GM12872 (cell line): ENCODE measurements around the gene ITIH3.

ENCODE experiments used
- TF ChIP-seq, protein P1 (sequence below): IDR thresholded peaks from 3 replicates; pipeline ENCODE4 v1.5.1; 2011; ENCODE audit warnings: low read depth, mild to moderate bottlenecking, low read length, moderate library complexity; ENCODE audit not compliant: insufficient read depth

The ITIH3 gene, protein sequence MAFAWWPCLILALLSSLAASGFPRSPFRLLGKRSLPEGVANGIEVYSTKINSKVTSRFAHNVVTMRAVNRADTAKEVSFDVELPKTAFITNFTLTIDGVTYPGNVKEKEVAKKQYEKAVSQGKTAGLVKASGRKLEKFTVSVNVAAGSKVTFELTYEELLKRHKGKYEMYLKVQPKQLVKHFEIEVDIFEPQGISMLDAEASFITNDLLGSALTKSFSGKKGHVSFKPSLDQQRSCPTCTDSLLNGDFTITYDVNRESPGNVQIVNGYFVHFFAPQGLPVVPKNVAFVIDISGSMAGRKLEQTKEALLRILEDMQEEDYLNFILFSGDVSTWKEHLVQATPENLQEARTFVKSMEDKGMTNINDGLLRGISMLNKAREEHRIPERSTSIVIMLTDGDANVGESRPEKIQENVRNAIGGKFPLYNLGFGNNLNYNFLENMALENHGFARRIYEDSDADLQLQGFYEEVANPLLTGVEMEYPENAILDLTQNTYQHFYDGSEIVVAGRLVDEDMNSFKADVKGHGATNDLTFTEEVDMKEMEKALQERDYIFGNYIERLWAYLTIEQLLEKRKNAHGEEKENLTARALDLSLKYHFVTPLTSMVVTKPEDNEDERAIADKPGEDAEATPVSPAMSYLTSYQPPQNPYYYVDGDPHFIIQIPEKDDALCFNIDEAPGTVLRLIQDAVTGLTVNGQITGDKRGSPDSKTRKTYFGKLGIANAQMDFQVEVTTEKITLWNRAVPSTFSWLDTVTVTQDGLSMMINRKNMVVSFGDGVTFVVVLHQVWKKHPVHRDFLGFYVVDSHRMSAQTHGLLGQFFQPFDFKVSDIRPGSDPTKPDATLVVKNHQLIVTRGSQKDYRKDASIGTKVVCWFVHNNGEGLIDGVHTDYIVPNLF

DNA sequence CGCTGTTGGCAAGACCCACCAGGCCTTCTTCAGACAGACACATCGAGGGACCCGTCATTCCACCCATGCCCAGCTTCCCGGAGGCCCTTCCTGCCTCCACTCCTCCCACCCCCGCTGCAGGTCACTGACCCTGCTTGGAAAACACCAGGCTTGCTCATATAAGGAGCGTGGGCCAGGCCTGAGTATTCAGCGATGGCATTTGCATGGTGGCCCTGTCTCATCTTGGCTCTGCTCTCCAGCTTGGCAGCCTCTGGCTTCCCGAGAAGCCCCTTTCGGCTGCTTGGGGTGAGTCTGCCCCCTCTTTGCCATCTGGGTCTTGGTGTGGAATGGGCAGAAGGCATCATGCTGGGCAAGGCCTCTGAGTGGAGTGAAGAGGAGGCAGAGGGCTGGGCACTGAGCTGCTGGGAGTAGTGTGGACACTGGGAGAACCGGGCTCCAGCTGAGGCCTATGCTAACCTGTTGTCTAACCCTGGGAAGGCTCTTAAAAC is at the start of gene ITIH3:
Gene ITIH3, plus strand, starts transcription at position 185 of the 488 bp plus-strand sequence. Its CDS starts 8 bp downstream, at position 193.
- TF ChIP-seq, protein P1, sequence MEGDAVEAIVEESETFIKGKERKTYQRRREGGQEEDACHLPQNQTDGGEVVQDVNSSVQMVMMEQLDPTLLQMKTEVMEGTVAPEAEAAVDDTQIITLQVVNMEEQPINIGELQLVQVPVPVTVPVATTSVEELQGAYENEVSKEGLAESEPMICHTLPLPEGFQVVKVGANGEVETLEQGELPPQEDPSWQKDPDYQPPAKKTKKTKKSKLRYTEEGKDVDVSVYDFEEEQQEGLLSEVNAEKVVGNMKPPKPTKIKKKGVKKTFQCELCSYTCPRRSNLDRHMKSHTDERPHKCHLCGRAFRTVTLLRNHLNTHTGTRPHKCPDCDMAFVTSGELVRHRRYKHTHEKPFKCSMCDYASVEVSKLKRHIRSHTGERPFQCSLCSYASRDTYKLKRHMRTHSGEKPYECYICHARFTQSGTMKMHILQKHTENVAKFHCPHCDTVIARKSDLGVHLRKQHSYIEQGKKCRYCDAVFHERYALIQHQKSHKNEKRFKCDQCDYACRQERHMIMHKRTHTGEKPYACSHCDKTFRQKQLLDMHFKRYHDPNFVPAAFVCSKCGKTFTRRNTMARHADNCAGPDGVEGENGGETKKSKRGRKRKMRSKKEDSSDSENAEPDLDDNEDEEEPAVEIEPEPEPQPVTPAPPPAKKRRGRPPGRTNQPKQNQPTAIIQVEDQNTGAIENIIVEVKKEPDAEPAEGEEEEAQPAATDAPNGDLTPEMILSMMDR = no peak

DNA sequence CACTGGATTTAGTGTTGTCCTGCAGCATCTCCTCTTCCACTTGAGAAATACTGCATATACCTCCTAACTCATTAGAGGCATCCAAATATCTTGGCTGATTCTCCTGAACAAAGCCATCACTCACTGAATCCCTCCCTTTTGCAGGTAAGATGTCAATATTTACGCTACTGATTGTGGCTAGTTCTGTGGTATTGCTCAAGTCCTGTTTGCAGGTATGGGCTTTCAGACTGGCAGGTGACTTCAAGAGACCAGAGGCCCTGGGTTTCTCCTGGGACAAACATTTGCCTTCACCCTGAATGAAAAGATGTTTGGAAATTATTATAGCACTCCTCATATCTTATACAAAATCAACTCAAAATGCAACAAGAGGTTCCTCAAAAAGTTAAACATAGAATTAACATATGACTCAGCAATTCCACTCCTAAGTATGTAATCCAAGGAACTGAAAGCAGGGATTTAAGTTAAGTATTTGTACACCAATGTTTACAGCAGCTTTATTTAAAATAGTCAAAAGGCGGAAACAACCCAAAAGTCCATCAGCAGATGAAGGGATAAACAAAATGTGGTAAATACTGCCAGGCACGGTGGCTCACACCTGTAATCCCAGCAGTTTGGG is 42.4 kb upstream of the ITIH3 start:
- TF ChIP-seq, protein P1 = no peak

DNA sequence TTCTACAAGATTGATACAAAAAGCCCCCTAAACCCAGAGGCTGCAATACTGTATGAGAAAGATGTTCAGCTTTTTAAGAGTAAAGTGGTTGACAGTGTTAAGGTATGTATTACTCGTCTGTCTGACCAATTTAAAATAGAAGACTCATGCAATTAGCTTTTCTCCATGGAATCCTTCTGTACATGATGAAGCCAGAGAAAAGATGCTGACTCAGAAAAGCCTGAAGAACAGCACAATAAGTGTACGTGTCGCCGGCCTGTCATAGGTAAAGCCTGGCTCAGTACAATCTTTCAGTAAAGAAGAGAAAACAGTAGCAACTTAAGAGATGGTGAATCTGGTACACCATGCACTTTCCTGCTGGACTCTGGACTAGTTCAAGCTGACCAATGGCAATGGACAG is 40.2 kb upstream of the ITIH3 start:
- TF ChIP-seq, protein P1 = no peak

DNA sequence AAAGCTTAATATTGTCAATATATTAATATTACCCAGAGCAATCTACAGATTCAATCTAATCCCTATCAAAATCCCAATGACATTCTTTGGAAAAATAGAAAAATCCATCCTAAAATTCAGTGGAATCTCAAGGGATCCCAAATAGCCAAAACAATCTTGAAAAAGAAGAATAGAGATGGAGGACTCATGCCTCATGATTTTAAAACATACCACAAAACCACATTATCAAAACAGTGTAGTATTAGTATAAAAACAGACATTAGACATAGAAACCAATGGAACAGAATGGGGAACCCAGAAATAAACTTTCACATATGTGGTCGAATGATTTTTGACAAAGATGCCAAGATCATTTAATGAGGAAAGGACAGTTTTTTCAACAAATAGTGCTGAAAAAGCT is 38.5 kb upstream of the ITIH3 start:
- TF ChIP-seq, protein P1 = no peak

DNA sequence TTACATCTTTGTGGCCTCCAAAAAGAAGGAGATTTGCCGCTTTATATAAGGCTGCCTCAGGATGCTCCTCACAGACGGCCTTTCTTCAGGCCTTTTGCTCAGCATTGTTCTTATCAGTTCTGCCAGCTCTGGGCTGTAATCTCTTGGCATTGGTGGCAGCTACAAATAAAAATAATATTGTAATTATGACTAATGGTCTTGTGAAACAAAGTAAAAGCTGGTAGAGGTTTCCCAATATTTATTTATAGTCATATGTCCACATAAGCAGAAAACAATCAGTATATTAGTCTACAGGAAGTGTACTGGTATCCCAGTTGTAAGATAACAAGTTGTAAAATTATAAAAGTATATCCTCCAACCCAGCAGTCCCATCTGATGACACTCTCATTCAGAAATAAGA is 31.1 kb upstream of the ITIH3 start:
- TF ChIP-seq, protein P1 = no peak

DNA sequence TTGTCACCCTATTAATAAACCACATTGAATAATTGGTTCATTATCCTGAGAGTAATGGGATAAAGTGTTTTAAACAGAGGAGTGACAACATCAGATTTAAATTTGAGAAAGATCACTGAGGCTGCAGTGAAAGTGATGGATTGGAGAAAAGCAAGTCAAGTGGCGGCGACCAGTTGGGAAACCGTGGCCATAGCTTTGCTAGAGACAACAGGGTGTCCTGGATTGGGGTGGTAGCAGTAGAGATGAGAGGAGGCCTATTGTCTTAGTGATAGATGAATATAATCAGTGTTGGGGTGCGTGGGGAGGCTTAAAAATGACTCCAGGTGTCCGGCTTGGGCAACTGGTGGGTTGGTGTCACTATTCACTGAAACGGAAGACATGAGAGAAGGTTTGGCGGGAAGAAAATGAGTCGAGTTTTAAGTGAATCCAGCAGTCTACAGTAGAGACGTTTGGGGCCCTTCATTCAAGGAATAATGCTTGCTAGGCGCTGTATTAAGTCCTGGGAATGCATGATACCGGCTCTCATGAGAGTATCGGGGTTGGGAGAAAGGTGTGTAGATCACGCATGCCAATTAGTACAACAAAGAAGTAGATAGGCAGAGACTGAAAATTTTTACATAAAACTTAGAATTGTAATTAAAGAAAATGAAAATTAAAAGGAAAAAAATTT is 24.7 kb upstream of the ITIH3 start:
- TF ChIP-seq, protein P1 = no peak
